T-helper 17 cell (primary cell): Measurements from ENCODE around the gene TFPT. TPM values are rescaled to one million over a fixed set of nuclear protein-coding genes. Genes with fewer than 3 reads are reported as not detected.
"Not testable (repeated sequence)": the region's sequence is repeated elsewhere in the genome, so short reads cannot be mapped to it uniquely, and the experiment has no call there.

Experiments
- ATAC-seq: fragments of 150-1000 bp; cut with Tn5 transposase; 2 replicates; pipeline ENCODE4 v1.10.0; 2021; ENCODE audit warnings: mild to moderate bottlenecking, moderate library complexity
- DNase-seq, 3 donors: peaks; one replicate each; pipeline versions ENCODE4 v3.0.0 to v3.0.0-alpha.2; 2020 to 2021
- H3K9me3 ChIP-seq: one replicate; pipeline ENCODE4 v1.7.0; 2013; ENCODE audit warnings: low read length, mild to moderate bottlenecking; ENCODE audit not compliant: control insufficient read depth, poor library complexity, severe bottlenecking
- H3K27ac Mint-ChIP-seq: one replicate; pipeline ENCODE4 v1.8.0; 2022; ENCODE audit warnings: mild to moderate bottlenecking, moderate library complexity, mixed read lengths
- H3K27me3 Mint-ChIP-seq: one replicate; pipeline ENCODE4 v1.8.0; 2022; ENCODE audit warnings: mixed read lengths
- H3K36me3 Mint-ChIP-seq: one replicate; pipeline ENCODE4 v1.8.0; 2022; ENCODE audit warnings: low read depth, mixed read lengths
- H3K4me1 Mint-ChIP-seq: one replicate; pipeline ENCODE4 v1.8.0; 2022; ENCODE audit warnings: mild to moderate bottlenecking, mixed read lengths
- H3K4me3 Mint-ChIP-seq: one replicate; pipeline ENCODE4 v1.8.0; 2022; ENCODE audit warnings: mild to moderate bottlenecking, moderate library complexity, mixed read lengths
- total RNA-seq, 4 donors: library from RNA in 2 of 4; stranded (reverse) in 2 of 4; gene quantifications; one replicate each; pipeline ENCODE4 v1.2.3 and lab custom pipeline; 2022 to 2026

Gene TFPT
- total RNA-seq, 2 donors from 2014 or later: 14.9 TPM

DNA sequence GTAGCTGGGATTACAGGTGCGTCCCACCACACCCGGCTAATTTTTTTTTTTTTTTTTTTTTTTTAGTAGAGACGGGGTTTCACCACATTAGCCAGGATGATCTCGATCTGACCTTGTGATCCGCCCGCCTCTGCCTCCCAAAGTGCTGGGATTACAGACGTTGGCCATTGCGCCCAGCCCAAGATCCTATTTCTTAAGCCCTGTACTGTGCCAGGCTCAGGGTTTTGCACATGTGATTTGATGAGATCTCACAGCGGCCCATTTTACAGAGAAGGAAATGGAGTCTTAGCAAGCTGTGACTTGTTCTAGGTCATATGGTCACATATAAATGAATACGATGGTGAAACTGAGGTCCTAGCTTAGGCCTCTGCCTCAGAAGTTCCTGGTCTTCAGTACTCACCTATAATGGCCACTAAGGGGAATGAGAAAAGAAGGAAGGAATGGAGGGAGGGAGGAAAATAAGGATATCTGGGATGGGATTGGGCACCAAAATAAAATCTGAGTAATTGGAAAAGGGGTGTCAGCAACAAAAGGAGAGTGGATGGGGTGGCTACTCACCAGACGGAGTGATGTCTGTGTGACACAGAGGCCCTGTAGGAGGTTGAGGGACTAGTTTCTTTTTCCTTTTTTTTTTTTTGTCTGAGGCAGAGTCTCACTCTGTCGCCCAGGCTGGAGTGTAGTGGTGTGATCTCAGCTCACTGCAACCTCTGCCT lies 16.1 kb downstream of the TFPT start:
- H3K36me3 Mint-ChIP-seq: peaks cover 2% of the 10 kb centered on the region
- H3K4me3 Mint-ChIP-seq: no peak overlapping the region
- no peak overlapping the region for H3K27ac Mint-ChIP-seq
- H3K4me1 Mint-ChIP-seq: peaks cover 24% of the 10 kb centered on the region
- peaks cover 1% of the 10 kb centered on the region for H3K27me3 Mint-ChIP-seq
- ATAC-seq (no peak), DNase-seq (no peak)
- no peaks in the 10 kb centered on the region for H3K9me3 ChIP-seq

DNA sequence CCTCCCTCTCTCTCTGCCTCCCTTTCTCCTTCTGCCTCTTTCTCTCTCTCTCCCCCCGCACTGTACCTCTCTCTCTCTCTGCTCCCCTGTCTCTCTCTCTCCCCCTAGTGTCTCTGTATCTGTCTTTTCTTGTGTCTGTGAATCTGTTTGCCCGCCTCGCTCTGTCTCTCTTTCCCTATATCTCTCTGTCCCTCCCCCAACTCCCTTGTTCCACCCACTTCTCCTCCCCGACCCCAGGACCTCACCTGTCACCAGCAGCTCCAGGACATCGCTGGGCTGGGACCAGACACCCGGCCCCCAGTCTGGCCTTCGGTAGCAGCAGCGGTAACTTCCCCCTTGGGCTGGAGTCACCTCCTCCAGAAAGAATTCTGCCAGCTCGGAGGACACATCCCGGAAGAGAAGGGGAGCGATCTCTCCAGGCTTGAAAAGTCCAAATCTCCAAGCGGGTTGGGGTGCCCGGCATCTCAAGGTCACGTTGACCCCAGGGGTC lies 18.8 kb downstream of the TFPT start:
- H3K9me3 ChIP-seq: no peaks in the 10 kb centered on the region
- H3K27ac Mint-ChIP-seq: peak overlapping the region; percentile 75
- peaks cover 5% of the 10 kb centered on the region for H3K36me3 Mint-ChIP-seq
- H3K4me3 Mint-ChIP-seq: peak overlapping the region; percentile 91
- peak; percentile 43 for ATAC-seq
- peaks cover 17% of the 10 kb centered on the region for H3K27me3 Mint-ChIP-seq
- H3K4me1 Mint-ChIP-seq: peaks cover 14% of the 10 kb centered on the region
- DNase-seq: no peak

DNA sequence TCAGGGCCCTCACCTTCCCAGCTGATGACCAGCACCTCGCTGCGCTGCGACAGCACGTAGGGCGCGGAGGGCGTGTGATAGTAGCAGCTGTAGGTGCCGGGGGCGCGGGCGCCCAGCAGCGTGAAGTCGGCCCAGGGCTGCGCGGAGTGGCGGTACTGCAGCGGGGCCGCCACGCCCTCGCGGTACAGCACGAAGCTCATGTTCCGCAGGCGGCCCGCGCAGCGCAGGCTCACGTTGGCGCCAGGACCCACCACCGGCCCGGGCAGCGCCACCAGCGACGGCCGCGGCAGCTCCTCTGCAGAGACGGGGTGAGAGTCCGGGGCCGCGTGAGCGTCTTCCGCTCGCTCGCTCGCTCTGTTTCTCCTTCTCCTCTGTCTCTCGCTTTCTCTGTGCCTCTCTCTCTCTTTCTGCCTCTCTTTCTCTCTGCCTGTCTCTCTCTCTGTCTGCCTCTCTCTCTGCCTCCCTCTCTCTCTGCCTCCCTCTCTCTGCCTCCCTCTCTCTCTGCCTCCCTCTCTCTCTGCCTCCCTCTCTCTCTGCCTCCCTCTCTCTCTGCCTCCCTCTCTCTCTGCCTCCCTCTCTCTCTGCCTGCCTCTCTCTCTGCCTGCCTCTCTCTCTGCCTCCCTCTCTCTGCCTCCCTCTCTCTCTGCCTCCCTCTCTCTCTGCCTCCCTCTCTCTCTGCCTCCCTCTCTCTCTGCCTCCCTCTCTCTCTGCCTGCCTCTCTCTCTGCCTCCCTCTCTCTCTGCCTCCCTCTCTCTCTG lies 19.4 kb downstream of the TFPT start:
- H3K27ac Mint-ChIP-seq: peak overlapping the region; percentile 75
- peak; percentile 90 for ATAC-seq

DNA sequence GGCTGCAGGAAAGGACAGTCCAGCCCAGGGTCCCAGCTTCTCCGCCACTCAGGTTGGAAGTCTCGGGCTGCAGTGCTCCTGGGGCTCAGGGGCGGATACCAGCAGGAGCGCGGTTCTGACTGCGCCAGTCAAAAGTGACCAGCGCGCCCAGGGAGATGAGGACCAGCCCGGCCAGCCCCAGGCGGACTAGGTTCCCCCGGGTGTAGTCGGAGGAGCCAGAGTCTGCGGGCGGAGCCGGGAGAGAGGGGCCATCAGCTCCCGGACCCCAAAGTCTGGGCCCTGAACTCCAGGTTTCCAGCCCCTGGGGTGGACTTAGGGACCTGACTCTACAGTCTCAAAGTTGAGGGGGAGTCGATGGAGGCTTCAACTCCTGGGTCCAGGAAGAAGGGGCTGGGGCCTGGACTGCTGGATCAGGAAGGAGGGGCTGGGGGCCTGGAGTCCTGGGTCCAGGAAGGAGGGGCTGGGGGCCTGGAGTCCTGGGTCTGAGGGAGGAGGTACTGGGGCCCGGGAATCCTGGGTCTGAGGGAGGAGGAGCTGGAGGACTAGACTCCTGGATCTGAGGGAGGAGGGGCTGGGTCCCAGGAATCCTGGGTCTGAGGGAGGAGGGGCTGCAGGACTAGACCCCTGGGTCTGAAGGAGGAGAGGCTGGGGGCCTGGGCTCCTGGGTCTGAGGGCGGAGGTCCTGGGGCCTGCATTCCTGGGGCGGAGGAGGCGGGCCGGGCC lies 20.2 kb downstream of the TFPT start:
- peaks cover 5% of the 10 kb centered on the region for H3K36me3 Mint-ChIP-seq
- H3K9me3 ChIP-seq: no peaks in the 10 kb centered on the region
- H3K4me1 Mint-ChIP-seq: peaks cover 9% of the 10 kb centered on the region
- DNase-seq (no peak), ATAC-seq (no peak)
- peaks cover 24% of the 10 kb centered on the region for H3K27me3 Mint-ChIP-seq
- H3K4me3 Mint-ChIP-seq: peak overlapping the region; percentile 91
- no peak overlapping the region for H3K27ac Mint-ChIP-seq

More for the DNA sequence above, 19.4 kb downstream of the TFPT start:
- peaks cover 22% of the 10 kb centered on the region for H3K27me3 Mint-ChIP-seq
- not testable (repeated sequence) for H3K9me3 ChIP-seq, H3K36me3 Mint-ChIP-seq
- H3K4me3 Mint-ChIP-seq: peak overlapping the region; percentile 91
- peaks cover 11% of the 10 kb centered on the region for H3K4me1 Mint-ChIP-seq
- DNase-seq: peak; percentile 19 to 35 (median 23)

DNA sequence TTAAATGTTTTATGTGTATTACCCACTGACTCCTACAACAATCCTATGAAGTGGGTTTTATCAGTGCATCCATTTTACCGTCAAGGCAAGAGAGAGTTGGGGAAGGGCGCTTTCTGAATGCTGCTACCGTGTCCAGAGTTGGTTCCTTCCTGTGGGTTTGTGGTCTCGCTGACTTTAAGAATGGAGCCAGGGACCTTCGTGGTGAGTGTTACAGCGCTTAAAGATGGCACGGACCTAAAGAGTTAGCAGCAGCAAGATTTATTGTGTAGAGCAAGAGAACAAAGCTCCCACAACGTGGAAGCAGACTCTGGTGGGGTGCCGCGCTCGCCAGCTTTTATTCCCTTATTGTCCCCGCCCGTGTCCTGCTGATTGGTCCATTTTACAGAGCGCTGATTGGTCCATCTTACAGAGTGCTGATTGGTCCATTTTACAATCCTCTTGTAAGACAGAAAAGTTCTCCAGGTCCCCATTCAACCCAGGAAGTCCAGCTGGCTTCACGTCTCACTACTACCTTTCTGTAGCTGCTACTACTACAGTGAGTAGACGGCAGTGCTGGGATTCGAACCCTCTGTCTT lies 20.9 kb downstream of the TFPT start:
- no peaks in the 10 kb centered on the region for H3K9me3 ChIP-seq
- Mint-ChIP-seq H3K4me1 (peaks cover 9% of the 10 kb centered on the region), H3K27me3 (peaks cover 24% of the 10 kb centered on the region), H3K4me3 (no peak overlapping the region), H3K27ac (no peak overlapping the region), H3K36me3 (peaks cover 5% of the 10 kb centered on the region)
- ATAC-seq: no peak
- DNase-seq: no peak

DNA sequence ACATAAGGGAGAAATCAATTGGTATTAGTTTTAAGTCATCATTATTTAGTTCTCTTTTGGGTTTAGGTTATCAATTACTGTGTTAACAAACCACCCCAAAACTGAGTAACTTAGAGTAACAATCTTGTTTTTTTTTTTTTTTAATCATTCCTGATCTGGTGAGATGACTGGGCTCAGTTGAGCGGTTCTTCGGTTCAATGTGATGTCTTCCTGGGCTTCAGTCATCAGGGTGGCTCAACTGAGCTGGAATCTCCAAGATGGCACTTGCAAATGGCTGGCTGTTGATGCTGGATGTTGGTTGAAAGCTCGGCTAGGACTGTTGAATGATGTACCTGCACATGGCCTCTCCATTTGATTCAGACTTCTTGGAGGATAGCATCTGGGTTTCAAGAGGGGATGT lies 31.0 kb downstream of the TFPT start:
- Mint-ChIP-seq H3K4me1 (no peaks in the 10 kb centered on the region), H3K36me3 (no peaks in the 10 kb centered on the region), H3K4me3 (no peak overlapping the region), H3K27me3 (peaks cover 17% of the 10 kb centered on the region), H3K27ac (no peak overlapping the region)
- DNase-seq (no peak), ATAC-seq (no peak)
- H3K9me3 ChIP-seq: peaks cover 3% of the 10 kb centered on the region

DNA sequence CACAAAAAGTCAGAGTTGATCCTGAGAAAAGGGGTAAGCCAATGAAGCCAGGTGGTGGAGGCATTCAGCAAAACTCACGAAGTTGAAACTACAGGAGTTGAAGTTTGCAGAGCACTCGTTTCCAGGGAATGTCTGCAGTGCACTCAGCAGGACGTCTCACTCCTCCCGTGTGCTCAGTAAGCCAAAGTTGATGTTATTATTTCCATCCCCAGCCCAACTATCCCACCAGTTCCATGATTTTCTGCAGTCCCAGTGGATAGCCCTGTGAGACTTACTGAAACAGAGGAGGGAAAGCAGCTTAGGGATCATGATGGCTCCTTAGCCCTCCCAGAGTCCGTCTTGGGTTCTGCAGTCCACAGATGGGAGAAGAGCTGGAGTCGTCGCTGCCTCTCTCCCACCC lies 34.4 kb downstream of the TFPT start, which contains the start of gene TARM1:
TARM1 (minus strand) TSS at position 334 of the 400 bp plus-strand sequence; CDS start at position 309, 25 bp downstream.
- Mint-ChIP-seq H3K27me3 (peaks cover 4% of the 10 kb centered on the region), H3K27ac (no peak within 1 kb of the TSS), H3K4me1 (no peaks in the 10 kb centered on the region), H3K36me3 (no peaks in the 10 kb centered on the region), H3K4me3 (no peak within 1 kb of the TSS)
- ATAC-seq: no peak
- H3K9me3 ChIP-seq: peaks cover 3% of the 10 kb centered on the region
- DNase-seq: no peak

DNA sequence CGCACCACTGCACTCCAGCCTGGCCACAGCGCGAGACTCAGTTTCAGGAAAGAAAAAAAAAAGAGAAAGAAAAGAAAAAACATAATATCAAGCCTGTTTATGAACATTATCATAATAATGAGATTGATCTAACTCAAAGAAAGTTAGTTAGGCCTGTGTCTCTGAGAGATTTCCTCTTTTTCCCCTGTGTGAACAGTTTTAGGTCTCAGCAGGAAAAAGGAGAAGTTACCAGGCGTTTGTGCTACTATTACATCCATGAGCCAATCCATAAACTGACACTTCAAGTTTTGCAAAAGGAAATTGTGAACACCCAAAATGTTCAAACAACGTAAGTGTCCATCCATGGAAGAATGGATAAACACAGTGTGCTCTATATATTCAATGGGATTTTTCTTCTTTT lies 38.1 kb downstream of the TFPT start:
- Mint-ChIP-seq H3K4me1 (no peaks in the 10 kb centered on the region), H3K4me3 (no peak overlapping the region), H3K36me3 (peaks cover 2% of the 10 kb centered on the region), H3K27me3 (no peaks in the 10 kb centered on the region), H3K27ac (peak overlapping the region; percentile 39)
- peaks cover 3% of the 10 kb centered on the region for H3K9me3 ChIP-seq
- no peak for ATAC-seq
- no peak for DNase-seq

DNA sequence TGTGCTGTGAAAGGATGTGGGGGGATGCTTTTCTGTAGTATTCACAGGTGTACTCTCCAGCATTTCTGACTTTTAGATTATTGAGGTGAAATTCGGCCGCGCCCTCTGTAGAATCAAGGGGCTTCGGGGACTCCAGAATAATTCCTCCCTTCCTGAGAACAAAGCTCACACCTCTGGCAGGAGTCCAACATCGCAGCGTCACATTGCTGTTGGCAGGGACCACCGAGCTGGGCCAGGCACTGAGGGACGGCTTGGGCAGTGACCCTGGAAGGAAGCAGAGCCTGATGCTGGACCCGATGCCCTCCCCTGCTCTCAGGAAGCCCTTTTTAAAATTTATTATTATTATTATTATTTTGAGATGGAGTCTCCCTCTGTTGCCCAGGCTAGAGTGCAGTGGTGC lies 40.6 kb downstream of the TFPT start:
- Mint-ChIP-seq H3K27me3 (no peaks in the 10 kb centered on the region), H3K36me3 (peaks cover 2% of the 10 kb centered on the region)
- no peak for ATAC-seq

DNA sequence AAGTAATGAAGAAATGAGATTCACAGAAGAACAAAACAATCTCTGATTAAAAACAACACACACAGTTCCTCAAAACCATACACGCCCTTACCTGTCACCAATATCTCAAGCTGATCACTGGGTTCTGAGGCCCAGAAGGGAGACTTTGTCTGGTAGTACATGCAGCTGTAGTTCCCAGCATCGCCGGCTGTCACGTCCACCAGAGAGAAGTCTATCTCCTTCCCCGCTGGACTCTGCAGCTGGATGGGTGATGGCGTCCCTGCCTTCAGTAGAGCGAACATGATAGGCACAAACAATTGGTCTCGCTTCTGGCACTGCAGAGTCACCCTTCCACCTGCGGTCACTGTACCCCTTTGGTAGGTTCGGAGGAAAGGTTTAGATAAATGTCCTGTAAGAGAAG lies 41.6 kb downstream of the TFPT start:
- Mint-ChIP-seq H3K4me3 (no peak overlapping the region), H3K27ac (no peak overlapping the region), H3K36me3 (peaks cover 2% of the 10 kb centered on the region), H3K27me3 (no peaks in the 10 kb centered on the region), H3K4me1 (no peaks in the 10 kb centered on the region)
- ATAC-seq (no peak), DNase-seq (no peak)
- H3K9me3 ChIP-seq: no peaks in the 10 kb centered on the region

More for the DNA sequence above, 40.6 kb downstream of the TFPT start:
- no peak overlapping the region for H3K4me3 Mint-ChIP-seq
- H3K9me3 ChIP-seq: no peaks in the 10 kb centered on the region
- H3K4me1 Mint-ChIP-seq: no peaks in the 10 kb centered on the region
- no peak overlapping the region for H3K27ac Mint-ChIP-seq
- no peak for DNase-seq

DNA sequence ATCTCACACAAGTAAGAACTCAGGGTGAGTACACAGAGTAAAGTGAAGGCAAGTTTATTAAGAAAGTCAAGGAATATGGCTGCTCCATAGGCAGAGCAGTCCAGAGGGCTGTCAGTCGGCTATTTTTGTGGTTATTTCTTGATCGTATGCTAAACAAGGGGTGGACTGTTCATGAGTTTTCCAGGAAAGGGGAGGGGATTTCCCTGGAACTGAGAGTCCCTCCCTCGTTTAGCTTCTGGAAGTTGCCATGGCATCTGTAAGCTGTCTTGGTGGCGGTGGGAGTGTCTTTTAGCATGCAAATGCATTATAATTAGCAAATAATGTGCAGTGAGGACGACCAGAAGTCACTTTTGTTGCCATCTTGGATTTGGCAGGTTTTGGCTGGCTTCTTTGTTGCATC lies 46.0 kb downstream of the TFPT start:
- Mint-ChIP-seq H3K27me3 (peaks cover 12% of the 10 kb centered on the region), H3K36me3 (peaks cover 5% of the 10 kb centered on the region), H3K4me3 (no peak overlapping the region), H3K4me1 (no peaks in the 10 kb centered on the region), H3K27ac (no peak overlapping the region)
- no peaks in the 10 kb centered on the region for H3K9me3 ChIP-seq
- DNase-seq: no peak
- no peak for ATAC-seq

DNA sequence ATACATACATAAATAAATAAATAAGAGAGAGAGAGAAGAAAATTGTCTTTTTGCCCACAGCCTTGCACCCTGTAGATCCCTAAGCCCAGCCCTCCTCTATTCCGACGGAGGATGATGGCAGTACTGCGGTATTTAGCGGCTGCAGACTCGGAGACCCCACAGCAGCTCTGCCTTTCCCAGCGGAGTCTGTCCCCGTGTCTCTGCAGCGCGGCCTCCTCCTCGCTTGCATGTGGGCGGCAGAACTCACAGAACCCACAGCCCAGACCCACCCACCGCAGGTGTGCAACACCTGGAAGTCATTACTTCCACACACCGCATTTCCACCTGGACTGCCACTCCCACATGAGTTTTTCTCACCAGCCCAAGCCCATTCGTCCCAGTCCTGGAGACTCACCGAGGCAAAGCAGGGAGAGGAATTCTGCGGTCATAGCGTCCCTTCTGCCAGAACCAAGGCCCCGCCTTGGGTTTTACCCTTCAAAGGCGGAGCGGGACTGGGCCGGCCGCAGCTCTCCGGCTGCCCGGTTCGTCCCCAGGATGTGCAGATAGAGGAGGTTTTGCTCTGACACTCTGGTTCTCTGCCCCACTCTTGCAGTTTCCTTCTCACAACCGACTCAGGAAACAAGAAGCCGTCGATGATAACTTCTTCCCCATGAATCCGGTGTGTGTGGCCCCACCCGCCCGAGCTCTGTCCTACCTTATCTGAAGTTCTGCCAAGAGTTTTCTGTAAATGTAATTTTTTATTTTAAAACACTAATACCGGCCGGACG lies 51.9 kb downstream of the TFPT start, which contains the start of gene VSTM1:
VSTM1 (minus strand) TSS at position 548 of the 767 bp plus-strand sequence; CDS start at position 428, 120 bp downstream.
- Mint-ChIP-seq H3K4me3 (no peak within 1 kb of the TSS), H3K4me1 (no peaks in the 10 kb centered on the region), H3K27ac (no peak within 1 kb of the TSS), H3K36me3 (peaks cover 6% of the 10 kb centered on the region), H3K27me3 (peaks cover 39% of the 10 kb centered on the region)
- DNase-seq (no peak), ATAC-seq (no peak)
- no peaks in the 10 kb centered on the region for H3K9me3 ChIP-seq
